HepG2 (cell line): ENCODE measurements around the gene SART1. TPM values are rescaled to one million over a fixed set of nuclear protein-coding genes. Genes with fewer than 3 reads are reported as not detected.

Experiments
- FOXA1 ChIP-seq, 2 experiments: fragments of 450-650 bp in 1 of 2; sonication (generic) in 1 of 2; formaldehyde crosslinking in 1 of 2; IDR thresholded peaks; 2 replicates each; pipeline versions ENCODE4 v1.4.0 to v1.6.1; 2016 to 2020; ENCODE audit warnings: missing genetic modification reagents in 1 of 2
- GATAD2A ChIP-seq: IDR thresholded peaks from 2 replicates; pipeline ENCODE4 v1.6.1; 2016
- HOXA3 ChIP-seq: sonication (generic); formaldehyde crosslinking; IDR thresholded peaks from 2 replicates; pipeline ENCODE4 v1.5.0; 2020; ENCODE audit warnings: missing genetic modification reagents
- IRF2 ChIP-seq: IDR thresholded peaks from 2 replicates; pipeline ENCODE4 v1.6.1; 2018; ENCODE audit warnings: missing genetic modification reagents, missing compliant biosample characterization
- KLF12 ChIP-seq: sonication (generic); formaldehyde crosslinking; IDR thresholded peaks from 2 replicates; pipeline ENCODE4 v1.4.0; 2020; ENCODE audit warnings: missing genetic modification reagents, borderline replicate concordance
- NFKBIZ ChIP-seq: IDR thresholded peaks from 2 replicates; pipeline ENCODE4 v1.6.1; 2018; ENCODE audit warnings: missing genetic modification reagents, missing compliant biosample characterization
- PHF5A ChIP-seq: IDR thresholded peaks from one replicate; pipeline ENCODE4 v1.6.1; 2018; ENCODE audit warnings: low read depth, missing genetic modification reagents; ENCODE audit not compliant: unreplicated experiment
- REPIN1 ChIP-seq: sonication (generic); formaldehyde crosslinking; IDR thresholded peaks from 2 replicates; pipeline ENCODE4 v1.8.0; 2022; ENCODE audit warnings: missing genetic modification reagents, low read depth, mild to moderate bottlenecking, borderline replicate concordance
- RFX5 ChIP-seq: IDR thresholded peaks from 2 replicates; pipeline ENCODE4 v1.6.1; 2011; ENCODE audit warnings: low read depth, low read length, improper control_type of control experiment
- RXRB ChIP-seq: IDR thresholded peaks from 2 replicates; pipeline ENCODE4 v1.6.1; 2016; ENCODE audit warnings: borderline replicate concordance, missing genetic modification reagents, missing compliant biosample characterization
- SALL1 ChIP-seq: sonication (generic); formaldehyde crosslinking; IDR thresholded peaks from 2 replicates; pipeline ENCODE4 v1.8.0; 2022; ENCODE audit warnings: mild to moderate bottlenecking, missing genetic modification reagents
- SMYD3 ChIP-seq: sonication (generic); formaldehyde crosslinking; IDR thresholded peaks from 2 replicates; pipeline ENCODE4 v1.8.1; 2023; ENCODE audit warnings: mild to moderate bottlenecking, missing genetic modification reagents
- TBX2 ChIP-seq: sonication (generic); formaldehyde crosslinking; IDR thresholded peaks from 2 replicates; pipeline ENCODE4 v1.5.0; 2020; ENCODE audit warnings: missing genetic modification reagents, mild to moderate bottlenecking, borderline replicate concordance
- YEATS2 ChIP-seq: sonication (generic); formaldehyde crosslinking; IDR thresholded peaks from 2 replicates; pipeline ENCODE4 v1.4.0; 2020; ENCODE audit warnings: missing genetic modification reagents, borderline replicate concordance
- ZFP91 ChIP-seq: sonication (generic); formaldehyde crosslinking; IDR thresholded peaks from 2 replicates; pipeline ENCODE4 v1.9.0; 2022; ENCODE audit warnings: missing genetic modification reagents, mild to moderate bottlenecking, borderline replicate concordance
- ZNF224 ChIP-seq: sonication (generic); formaldehyde crosslinking; IDR thresholded peaks from 2 replicates; pipeline ENCODE4 v1.5.0; 2020; ENCODE audit warnings: mild to moderate bottlenecking, missing genetic modification reagents
- ZNF230 ChIP-seq: sonication (generic); formaldehyde crosslinking; IDR thresholded peaks from 2 replicates; pipeline ENCODE4 v1.4.0; 2020; ENCODE audit warnings: mild to moderate bottlenecking, missing genetic modification reagents
- ZNF552 ChIP-seq: sonication (generic); formaldehyde crosslinking; IDR thresholded peaks from 2 replicates; pipeline ENCODE4 v1.9.0; 2022; ENCODE audit warnings: missing genetic modification reagents, mild to moderate bottlenecking, borderline replicate concordance
- ZNF709 ChIP-seq: sonication (generic); formaldehyde crosslinking; IDR thresholded peaks from 2 replicates; pipeline ENCODE4 v1.5.0; 2020; ENCODE audit warnings: mild to moderate bottlenecking, missing genetic modification reagents
- ZNF788 ChIP-seq: sonication (generic); formaldehyde crosslinking; IDR thresholded peaks from 2 replicates; pipeline ENCODE4 v1.5.0; 2020; ENCODE audit warnings: mild to moderate bottlenecking, missing genetic modification reagents, borderline replicate concordance
- polyA plus RNA-seq, 8 experiments: library from polyadenylated mRNA; depleted of rRNA in 3 of 8; stranded (reverse) in 7 of 8; unstranded in 1 of 8; fragments of >200 nt; fragmentation: Illumina TruSeq in 4 of 8; extraction: Trizol in 4 of 8; gene quantifications; 2 replicates each; pipeline versions ENCODE4 v1.2.1 to v1.2.3, GENCODE V29; 2011 to 2016; ENCODE audit warnings: low read depth in 4 of 8, missing spikeins in 1 of 8, mixed read lengths in 1 of 8; ENCODE audit not compliant: insufficient read depth in 1 of 8
- total RNA-seq, 5 experiments: library from RNA; depleted of rRNA; stranded (reverse); fragments of >200 nt; fragmentation: Illumina TruSeq; extraction: Trizol; gene quantifications; 2 replicates each; pipeline ENCODE4 v1.2.3, GENCODE V29; 2016; ENCODE audit warnings: low read depth in 1 of 5
- TF ChIP-seq, protein P1 (sequence below): sonication (generic); formaldehyde crosslinking; IDR thresholded peaks from 2 replicates; pipeline ENCODE4 v1.5.0; 2020; ENCODE audit warnings: missing genetic modification reagents
- TF ChIP-seq, protein P2 (sequence below): sonication (generic); formaldehyde crosslinking; IDR thresholded peaks from 2 replicates; pipeline ENCODE4 v1.8.0; 2022; ENCODE audit warnings: missing genetic modification reagents, mild to moderate bottlenecking, borderline replicate concordance

SART1 gene
- total and polyA plus RNA-seq, 2 of the 13 experiments (the other 11 are each of a cell fraction or from before 2014, with no cell fraction given) = 11.3 to 22.5 TPM

DNA sequence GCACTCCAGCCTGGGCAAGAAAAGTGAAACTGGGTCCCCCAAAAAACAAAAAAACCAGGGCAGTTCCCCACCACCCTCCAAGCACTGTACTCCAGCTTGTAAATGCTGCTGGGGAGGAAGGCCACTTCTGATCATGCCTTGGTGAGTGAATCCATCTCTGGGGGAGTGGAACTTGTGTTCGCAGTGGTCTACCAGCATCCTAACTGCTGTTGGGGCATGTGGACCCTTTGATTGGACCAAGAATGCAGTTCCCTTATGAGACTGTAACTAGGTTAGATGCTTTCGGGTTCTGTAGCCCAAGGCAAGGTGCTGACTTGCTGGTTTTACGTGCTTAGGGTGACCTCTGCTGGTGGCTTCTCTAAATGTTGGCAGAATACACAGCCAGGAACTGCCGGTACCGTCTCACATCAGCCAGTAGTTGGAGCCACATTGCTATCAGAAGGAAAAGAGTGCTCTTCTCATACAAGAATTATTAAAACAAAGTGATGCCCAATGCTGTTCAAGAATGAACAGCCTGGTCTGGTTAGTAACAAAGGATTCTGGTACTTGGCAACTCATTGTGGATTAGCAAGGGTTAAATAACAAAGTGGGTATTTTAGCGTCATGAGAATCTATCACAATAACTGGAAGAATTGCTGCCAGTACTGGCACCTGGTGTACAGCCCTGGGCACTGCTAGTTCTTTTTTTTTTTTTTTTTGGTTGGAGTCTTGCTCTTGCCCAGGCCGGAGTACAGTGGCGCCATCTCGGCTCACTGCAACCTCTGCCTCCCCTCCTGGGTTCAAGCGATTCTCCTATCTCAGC is 27.5 kb downstream of the SART1 start (continued):
- TF ChIP-seq REPIN1 (peak; percentile 44; the same call in 1 of the 2 replicates), TBX2 (peak; percentile 34; the same call in 1 of the 2 replicates), ZNF709 (CRISPR knock-in tag) (no peak), PHF5A (CRISPR knock-in tag) (peak; percentile 41), RFX5 (0 out of 2 replicates have a peak, but pooled peaks have one; percentile 24), FOXA1 (IDR thresholded peaks at IDR 0.05) (no peak), FOXA1 (CRISPR knock-in tag; IDR thresholded peaks at IDR 0.05) (peak; percentile 47; the same call in 1 of the 2 replicates), ZFP91 (CRISPR knock-in tag) (no peak), YEATS2 (CRISPR knock-in tag) (peak; percentile 38; the same call in 1 of the 2 replicates), ZNF552 (no peak), GATAD2A (CRISPR knock-in tag) (peak; percentile 67), NFKBIZ (CRISPR knock-in tag) (no peak), IRF2 (peak; percentile 63; the same call in 1 of the 2 replicates), SALL1 (peak; percentile 46), HOXA3 (CRISPR knock-in tag) (peak; percentile 29; the same call in 1 of the 2 replicates), ZNF230 (CRISPR knock-in tag) (no peak), KLF12 (CRISPR knock-in tag) (no peak), ZNF788 (CRISPR knock-in tag) (peak; percentile 51; the same call in 1 of the 2 replicates), ZNF224 (CRISPR knock-in tag) (no peak), SMYD3 (CRISPR knock-in tag) (no peak), RXRB (CRISPR knock-in tag) (peak; percentile 52; the same call in 1 of the 2 replicates)
- TF ChIP-seq, protein P1, sequence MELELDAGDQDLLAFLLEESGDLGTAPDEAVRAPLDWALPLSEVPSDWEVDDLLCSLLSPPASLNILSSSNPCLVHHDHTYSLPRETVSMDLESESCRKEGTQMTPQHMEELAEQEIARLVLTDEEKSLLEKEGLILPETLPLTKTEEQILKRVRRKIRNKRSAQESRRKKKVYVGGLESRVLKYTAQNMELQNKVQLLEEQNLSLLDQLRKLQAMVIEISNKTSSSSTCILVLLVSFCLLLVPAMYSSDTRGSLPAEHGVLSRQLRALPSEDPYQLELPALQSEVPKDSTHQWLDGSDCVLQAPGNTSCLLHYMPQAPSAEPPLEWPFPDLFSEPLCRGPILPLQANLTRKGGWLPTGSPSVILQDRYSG (CRISPR knock-in tag) = no peak
- TF ChIP-seq, protein P2, sequence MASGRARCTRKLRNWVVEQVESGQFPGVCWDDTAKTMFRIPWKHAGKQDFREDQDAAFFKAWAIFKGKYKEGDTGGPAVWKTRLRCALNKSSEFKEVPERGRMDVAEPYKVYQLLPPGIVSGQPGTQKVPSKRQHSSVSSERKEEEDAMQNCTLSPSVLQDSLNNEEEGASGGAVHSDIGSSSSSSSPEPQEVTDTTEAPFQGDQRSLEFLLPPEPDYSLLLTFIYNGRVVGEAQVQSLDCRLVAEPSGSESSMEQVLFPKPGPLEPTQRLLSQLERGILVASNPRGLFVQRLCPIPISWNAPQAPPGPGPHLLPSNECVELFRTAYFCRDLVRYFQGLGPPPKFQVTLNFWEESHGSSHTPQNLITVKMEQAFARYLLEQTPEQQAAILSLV (CRISPR knock-in tag) = 0 out of 2 replicates have a peak, but pooled peaks have one; percentile 19
